Stimulated activated CD4-positive, alpha-beta T cell treated with anti-CD3 and anti-CD28 coated beads, Interleukin-12 subunit alpha, Interleukin-12 subunit beta, amount 100 ng/mL, for 48 hours (primary cell): ENCODE data around the gene ANXA8L1.
"Not testable (repeated sequence)": the region's sequence is repeated elsewhere in the genome, so short reads cannot be mapped to it uniquely, and the experiment has no call there.

ENCODE experiments used
- DNase-seq, 3 donors: peaks; one replicate each; pipeline ENCODE4 v3.0.0-alpha.2; 2020; ENCODE audit warnings: low read depth in 2 of 3, low spot score in 1 of 3

ANXA8L1 gene

DNA sequence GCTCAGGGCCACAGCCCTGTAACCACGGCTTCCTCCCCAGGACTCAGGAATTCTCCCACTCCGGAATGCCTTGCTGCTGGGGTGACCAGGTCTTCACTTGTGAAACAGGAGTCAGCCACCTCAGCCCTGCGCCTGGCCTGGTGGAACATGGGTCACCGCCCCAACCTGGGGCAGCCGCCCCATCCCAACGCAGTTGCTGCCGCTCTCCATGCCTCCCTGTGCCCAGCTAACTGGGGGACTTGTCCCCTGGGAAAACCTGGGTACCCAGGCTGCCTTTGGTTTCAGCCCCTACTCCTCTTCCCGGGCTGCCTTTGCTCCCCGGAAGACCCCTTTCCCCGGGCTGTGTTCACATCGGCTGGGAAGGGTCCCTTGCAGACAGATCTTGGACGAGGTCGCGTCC is 22.2 kb downstream of the ANXA8L1 start:
- not testable (repeated sequence) for DNase-seq

DNA sequence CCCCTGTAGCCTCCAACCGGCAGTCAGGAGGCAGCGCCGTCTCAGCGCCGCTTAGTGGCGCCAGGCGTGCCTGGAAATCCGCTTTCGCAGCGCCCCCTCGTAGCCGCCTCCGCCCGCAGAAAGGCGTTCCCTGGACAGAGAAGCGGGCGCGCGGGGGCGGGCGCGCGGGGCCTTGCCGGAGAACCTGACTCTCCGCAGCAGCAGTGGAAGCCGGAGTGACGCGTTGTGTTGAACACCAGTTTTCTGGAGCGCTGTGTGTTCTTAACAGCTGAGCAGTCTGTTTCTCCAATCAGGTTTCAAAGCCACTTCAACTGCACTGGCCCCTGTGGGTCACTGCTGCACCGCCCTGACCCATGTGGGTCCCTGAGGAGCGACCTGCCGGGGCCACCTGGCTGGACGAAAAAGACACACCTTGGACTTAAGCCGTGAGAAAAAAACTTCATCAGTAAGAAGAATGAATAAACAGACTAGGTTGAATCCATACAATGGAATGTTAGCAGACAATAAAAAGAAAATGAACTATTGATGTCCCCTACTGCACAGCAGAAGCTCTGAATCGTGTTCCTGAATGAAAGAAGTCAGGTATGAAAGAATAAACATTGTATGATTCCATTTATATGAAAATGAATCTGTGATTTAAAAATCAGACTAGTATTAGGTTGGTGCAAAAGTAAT is 22.8 kb downstream of the ANXA8L1 start:
- not testable (repeated sequence) for DNase-seq

DNA sequence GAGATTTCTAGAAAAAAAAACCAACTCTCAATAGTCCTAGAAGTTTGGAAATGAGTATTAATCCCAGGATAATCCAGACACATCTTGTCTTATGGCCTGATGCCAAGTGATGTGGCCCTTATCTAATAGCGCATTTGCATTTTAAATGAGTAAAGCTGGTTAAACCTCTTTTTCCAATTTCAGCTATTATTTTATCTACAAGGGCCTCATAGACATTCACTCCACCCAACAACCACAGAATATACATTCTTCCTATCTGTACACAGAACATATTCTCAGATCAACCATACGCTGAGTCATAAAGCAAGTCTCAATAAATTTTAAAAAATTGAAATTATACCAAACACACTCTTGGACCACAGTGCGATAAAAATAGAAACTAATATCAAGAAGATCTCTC is 34.0 kb downstream of the ANXA8L1 start:
- not testable (repeated sequence) for DNase-seq

DNA sequence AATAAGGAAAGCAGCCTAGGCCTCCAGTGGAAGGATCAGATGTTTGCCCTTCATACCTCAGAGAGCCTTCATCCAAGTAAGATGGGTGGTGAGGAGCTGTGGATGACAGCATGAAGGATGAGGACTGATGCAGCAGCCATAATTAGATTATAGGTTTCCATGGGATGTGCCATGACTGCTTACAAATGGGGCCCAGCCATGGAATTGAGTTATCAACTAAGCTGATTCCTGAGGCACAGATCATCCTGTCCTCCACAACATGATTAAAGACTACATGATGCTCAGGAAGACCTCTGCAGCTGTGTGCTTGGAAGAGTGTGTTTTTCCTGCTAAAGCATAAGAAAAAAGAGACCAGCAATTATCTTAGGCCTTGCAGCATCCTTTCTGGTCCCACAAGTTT is 35.5 kb downstream of the ANXA8L1 start:
- not testable (repeated sequence) for DNase-seq

DNA sequence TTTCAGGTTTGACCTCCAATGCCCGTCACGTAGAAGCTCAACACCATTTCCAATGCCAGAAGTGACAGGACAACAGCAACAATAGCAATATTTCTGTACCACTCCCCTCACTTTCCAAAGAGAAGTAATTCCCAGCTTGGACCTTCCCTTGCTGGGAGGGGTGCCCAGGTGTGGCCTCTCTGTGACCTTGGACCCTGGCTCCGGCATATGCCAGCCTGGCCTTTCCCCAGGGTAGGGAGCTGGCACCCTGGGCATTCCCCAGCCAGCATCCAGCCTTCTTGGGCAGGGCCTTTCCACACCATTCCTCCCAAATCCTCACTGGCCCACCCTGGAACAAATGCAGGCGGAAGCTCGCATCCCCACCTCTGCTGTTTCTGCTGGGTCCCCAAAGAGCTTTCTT is 37.1 kb downstream of the ANXA8L1 start:
- not testable (repeated sequence) for DNase-seq

DNA sequence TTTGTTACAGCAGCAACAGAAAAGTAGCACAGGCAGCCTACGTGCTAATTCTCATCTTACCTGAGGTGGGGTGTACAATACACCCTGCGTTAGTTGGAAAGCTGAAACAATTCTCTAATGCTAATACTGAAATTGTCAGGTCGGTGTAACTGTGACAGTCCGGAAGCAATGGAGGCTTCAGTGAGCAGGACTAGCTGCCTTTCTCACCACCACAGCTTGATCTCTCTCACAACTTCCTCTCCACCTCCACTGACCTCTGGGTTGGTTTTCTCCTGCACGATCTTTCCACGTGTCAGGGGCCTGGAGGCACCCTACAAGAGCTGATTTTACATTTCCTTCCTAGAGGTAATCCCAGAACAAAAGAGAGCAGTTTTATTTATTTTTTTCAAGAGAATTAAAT is 39.7 kb downstream of the ANXA8L1 start:
- not testable (repeated sequence) for DNase-seq

DNA sequence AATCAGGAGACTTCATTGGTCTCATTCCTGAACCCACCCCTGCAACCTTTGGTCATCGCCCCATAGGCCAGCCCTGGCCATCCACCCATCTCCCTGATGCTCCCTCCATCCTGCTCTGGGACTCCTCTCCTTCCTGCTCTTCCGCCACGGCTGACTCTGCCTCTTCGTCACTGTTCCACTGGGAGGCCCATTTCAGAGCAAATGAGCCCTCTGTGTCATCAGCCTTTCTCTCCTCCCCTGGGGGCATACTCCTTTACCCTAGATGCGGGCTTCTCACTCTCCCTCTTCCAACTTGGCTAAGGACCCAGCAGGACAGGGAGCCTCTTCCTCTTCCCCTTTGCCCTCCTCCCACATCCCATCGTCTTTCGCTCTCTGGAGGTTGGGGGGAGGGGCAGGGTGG is 42.7 kb downstream of the ANXA8L1 start:
- not testable (repeated sequence) for DNase-seq

DNA sequence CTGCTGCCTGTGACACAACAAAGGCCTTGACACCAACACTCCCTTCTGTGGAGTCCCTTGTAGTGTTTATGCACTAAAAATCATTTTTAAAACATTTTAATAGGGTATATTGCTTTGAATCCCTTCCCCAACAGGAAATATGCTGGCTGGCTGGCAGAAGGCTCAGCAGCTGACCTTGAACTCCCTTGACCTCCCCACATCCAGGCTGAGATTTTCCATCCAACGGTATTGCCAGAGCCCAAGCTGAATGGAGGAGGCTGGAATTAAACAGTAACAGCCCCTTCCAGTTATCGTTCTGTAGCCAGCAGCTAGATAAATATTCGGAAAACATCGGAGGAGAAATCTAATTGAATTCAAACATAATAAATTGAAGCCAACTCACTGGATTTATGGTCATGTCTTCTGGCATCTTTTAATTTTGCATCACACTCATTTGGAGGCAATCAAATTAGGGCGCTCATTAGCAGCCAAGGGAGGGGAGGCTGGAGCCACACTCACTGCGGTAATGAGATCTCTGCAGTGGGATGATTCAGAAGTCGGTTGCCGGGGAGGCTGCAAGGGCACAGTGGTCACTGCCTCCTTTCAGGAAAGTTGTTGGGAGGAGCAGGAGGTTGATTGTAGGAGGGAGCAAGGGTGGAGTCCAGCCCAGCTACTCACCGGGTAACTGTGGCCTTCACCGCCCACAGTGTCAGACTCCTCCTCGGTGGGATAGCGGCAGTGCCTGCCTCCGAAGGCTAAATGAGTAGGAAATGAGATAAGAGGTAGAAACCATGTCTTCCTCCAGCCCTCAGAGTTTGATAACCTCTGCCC is 44.2 kb downstream of the ANXA8L1 start:
- not testable (repeated sequence) for DNase-seq

DNA sequence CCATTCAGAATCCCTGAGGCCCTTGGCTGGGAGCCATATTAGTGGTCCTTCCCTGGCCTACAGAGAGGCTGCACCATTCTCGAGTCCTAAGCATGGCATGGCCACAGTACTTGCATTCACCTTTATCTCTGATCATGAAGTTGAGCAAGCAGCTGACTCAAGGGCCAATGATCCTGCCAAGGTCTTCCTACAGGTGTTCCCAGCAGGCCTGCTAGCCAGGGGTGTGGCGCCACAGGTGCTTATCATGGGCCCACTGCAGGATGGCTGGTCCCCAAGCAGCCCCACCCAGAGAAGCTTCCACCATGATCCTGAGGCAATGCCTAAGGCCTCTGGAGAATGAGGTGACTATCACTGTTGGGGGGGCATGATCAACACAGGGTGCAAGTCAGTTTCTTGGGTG is 48.0 kb downstream of the ANXA8L1 start:
- not testable (repeated sequence) for DNase-seq

DNA sequence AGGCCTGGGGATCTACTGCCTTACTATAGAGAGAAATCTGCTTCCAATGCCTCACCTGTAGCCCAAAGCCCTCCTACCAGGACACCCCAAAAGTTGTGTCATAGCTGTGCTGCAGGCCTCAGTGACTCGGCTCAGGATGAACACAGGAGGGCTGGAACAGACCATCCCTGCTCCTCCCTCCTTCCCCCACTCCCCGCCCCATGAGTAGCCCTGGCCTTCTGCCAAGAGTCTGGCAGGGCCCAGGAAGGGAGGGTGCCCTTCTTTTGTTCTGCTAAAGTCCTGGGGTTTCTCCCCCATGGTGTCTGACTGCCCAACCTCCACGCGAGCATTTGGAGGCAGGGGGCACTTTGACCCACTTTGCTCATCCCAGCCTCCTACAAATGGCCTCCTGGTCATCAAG is 65.4 kb downstream of the ANXA8L1 start:
- not testable (repeated sequence) for DNase-seq
